B cell (primary cell): ENCODE measurements around the gene ETNPPL. TPM values are rescaled to one million over a fixed set of nuclear protein-coding genes. Genes with fewer than 3 reads are reported as not detected.

Experiments
- ATAC-seq: fragments of 200-7000 bp; cut with Tn5 transposase; one replicate; pipeline ENCODE4 v1.10.0; 2021; ENCODE audit warnings: low read depth, mild to moderate bottlenecking, moderate number of reproducible peaks, moderate library complexity
- CTCF ChIA-PET: fragments of 350-600 bp; sonication (Branson Sonifier 250); formaldehyde crosslinking; loops from one replicate; lab custom pipeline; 2021; ENCODE audit warnings: antibody characterized with exemption, inconsistent platforms; lab: Charles Lee
- POLR2A ChIA-PET: fragments of 350-600 bp; sonication (Branson Sonifier 250); formaldehyde crosslinking; loops from one replicate; lab custom pipeline; 2021; ENCODE audit warnings: antibody characterized with exemption; lab: Charles Lee
- DNase-seq: peaks from one replicate; pipeline ENCODE4 v3.0.0; 2013
- H2AFZ ChIP-seq: 2 replicates; pipeline ENCODE4 v1.6.1; 2012; ENCODE audit warnings: mild to moderate bottlenecking, low read depth, low read length; ENCODE audit not compliant: insufficient read depth, poor library complexity, severe bottlenecking
- H3K27ac ChIP-seq, 2 donors: 1 replicate in 1 of 2; 2 replicates in 1 of 2; pipeline ENCODE4 v1.5.1; 2012 to 2013; ENCODE audit warnings: low read length in 2 of 2, mild to moderate bottlenecking in 2 of 2, moderate library complexity in 1 of 2
- H3K27me3 ChIP-seq, 4 experiments: fragments of 200-600 bp in 1 of 4; sonication (generic) in 1 of 4; replicated peaks in 1 of 4; 1 replicate in 2 of 4; 2 replicates in 2 of 4; pipeline versions ENCODE4 v1.6.1 to v1.7.0; 2013 to 2016; ENCODE audit warnings: low read length in 3 of 4, mild to moderate bottlenecking in 2 of 4, mixed read lengths in 1 of 4, moderate library complexity in 1 of 4; ENCODE audit not compliant: insufficient read depth in 4 of 4, control insufficient read depth in 3 of 4; ENCODE audit errors: control extremely low read depth in 1 of 4
- H3K36me3 ChIP-seq, 2 experiments: replicated peaks in 1 of 2; 1 replicate in 1 of 2; 2 replicates in 1 of 2; pipeline versions ENCODE4 v1.6.1 to v1.7.1; 2013; ENCODE audit warnings: low read length in 1 of 2; ENCODE audit not compliant: insufficient read depth in 2 of 2, control insufficient read depth in 1 of 2; ENCODE audit errors: control extremely low read depth in 1 of 2, extremely low read depth in 1 of 2
- H3K4me1 ChIP-seq, 2 donors: fragments of 200-600 bp in 1 of 2; sonication (generic) in 1 of 2; 1 replicate in 1 of 2; 2 replicates in 1 of 2; pipeline versions ENCODE4 v1.5.1 to v1.6.1; 2013 to 2017; ENCODE audit warnings: low read length in 2 of 2; ENCODE audit not compliant: control insufficient read depth in 2 of 2, insufficient read depth in 2 of 2
- H3K4me2 ChIP-seq: replicated peaks from 2 replicates; pipeline ENCODE3; 2012; ENCODE audit warnings: mild to moderate bottlenecking, low read depth, low read length; ENCODE audit not compliant: poor library complexity, severe bottlenecking
- H3K4me3 ChIP-seq, 5 experiments: fragments of 200-600 bp in 1 of 5; sonication (generic) in 1 of 5; 1 replicate in 3 of 5; 2 replicates in 2 of 5; pipeline versions ENCODE4 v1.5.1 to v1.7.0; 2011 to 2016; ENCODE audit warnings: low read length in 4 of 5, mild to moderate bottlenecking in 4 of 5, low read depth in 2 of 5, control low read depth in 1 of 5, moderate library complexity in 1 of 5; ENCODE audit not compliant: insufficient read depth in 1 of 5; ENCODE audit errors: control extremely low read depth in 1 of 5, extremely low read depth in 1 of 5
- H3K79me2 ChIP-seq: fragments of 200-600 bp; sonication (generic); one replicate; pipeline ENCODE4 v1.6.0; 2016; ENCODE audit warnings: low read length; ENCODE audit not compliant: control insufficient read depth, insufficient read depth
- H3K9ac ChIP-seq: fragments of 200-600 bp; sonication (generic); 2 replicates; pipeline ENCODE4 v1.6.1; 2017; ENCODE audit warnings: mild to moderate bottlenecking, low read length, moderate library complexity
- H3K9me3 ChIP-seq, 3 donors: one replicate each; pipeline versions ENCODE4 v1.6.1 to v1.7.1; 2013; ENCODE audit warnings: low read length in 2 of 3; ENCODE audit not compliant: control insufficient read depth in 2 of 3, insufficient read depth in 1 of 3; ENCODE audit errors: control extremely low read depth in 1 of 3
- H4K20me1 ChIP-seq: 2 replicates; pipeline ENCODE4 v1.6.0; 2012; ENCODE audit warnings: mild to moderate bottlenecking, low read length; ENCODE audit not compliant: insufficient read depth, control insufficient read depth, poor library complexity, severe bottlenecking
- H3K27ac Mint-ChIP-seq: one replicate; pipeline ENCODE4 v1.8.0; 2021; ENCODE audit warnings: mixed read lengths
- H3K27me3 Mint-ChIP-seq: one replicate; pipeline ENCODE4 v1.8.0; 2021; ENCODE audit warnings: mixed read lengths
- H3K4me1 Mint-ChIP-seq: one replicate; pipeline ENCODE4 v1.8.0; 2021; ENCODE audit warnings: mixed read lengths
- H3K4me3 Mint-ChIP-seq: one replicate; pipeline ENCODE4 v1.8.0; 2021; ENCODE audit warnings: mixed read lengths
- H3K9me3 Mint-ChIP-seq: one replicate; pipeline ENCODE4 v1.8.0; 2022; ENCODE audit warnings: mixed read lengths; ENCODE audit not compliant: insufficient read depth
- CTCF ChIP-seq: fragments of 200-600 bp; IDR thresholded peaks from one replicate; pipeline ENCODE4 v1.8.0; 2022; ENCODE audit warnings: antibody characterized with exemption, mild to moderate bottlenecking
- EZH2 ChIP-seq: IDR thresholded peaks from 2 replicates; pipeline ENCODE4 v1.6.1; 2012; ENCODE audit warnings: borderline replicate concordance, low read depth, mild to moderate bottlenecking, moderate library complexity, low read length; ENCODE audit not compliant: insufficient read depth, poor library complexity, severe bottlenecking
- WGBS: methylation state at CpG from one replicate; pipeline ENCODE4 v1.1.5; 2013; ENCODE audit warnings: missing lambda C conversion rate; ENCODE audit not compliant: insufficient coverage; 5-methylcytosine and 5-hydroxymethylcytosine counted together
- intact Hi-C: fragments of 100-400 bp; cut with micrococcal nuclease; formaldehyde crosslinking; loops from one replicate; pipeline ENCODE4 v1.10.0; 2022
- polyA plus RNA-seq: library from polyadenylated mRNA; depleted of rRNA; stranded (reverse); fragments of >200 nt; gene quantifications from 2 replicates; pipeline ENCODE4 v1.2.3, GENCODE V29; 2012
- total RNA-seq, 2 donors: library from RNA; stranded (reverse); fragments of 120-200 nt in 1 of 2; gene quantifications; 1 replicate in 1 of 2; 2 replicates in 1 of 2; pipeline versions ENCODE4 v1.2.3 to v1.2.4, GENCODE V29; 2013 to 2022

Gene ETNPPL
- total and polyA plus RNA-seq, 2 donors (not counting 1 experiment from before 2014, with no cell fraction given): not detected

GRCh38 chr4:108799306-108799705 is 36.5 kb upstream of the ETNPPL start:
- no peak overlapping the region for H3K27ac ChIP-seq
- no peak for DNase-seq
- Mint-ChIP-seq H3K27me3 (peaks cover 4% of the 10 kb centered on the region), H3K4me1 (no peaks in the 10 kb centered on the region), H3K27ac (no peak overlapping the region), H3K4me3 (no peak overlapping the region), H3K9me3 (no peaks in the 10 kb centered on the region)
- H3K36me3 ChIP-seq: no peaks in the 10 kb centered on the region
- WGBS: 85% methylated on average over 5 of the region's 5 CpGs
- no peak overlapping the region for H2AFZ ChIP-seq
- ChIA-PET POLR2A (no interaction called here), CTCF (no interaction called here)
- no peak overlapping the region for H3K4me3 ChIP-seq
- no peak for TF ChIP-seq EZH2
- TF ChIP-seq CTCF: no peak
- H3K79me2 ChIP-seq: no peaks in the 10 kb centered on the region
- H4K20me1 ChIP-seq: no peaks in the 10 kb centered on the region
- intact Hi-C loops: no loop called here
- no peaks in the 10 kb centered on the region for H3K4me1 ChIP-seq
- no peak overlapping the region for H3K4me2 ChIP-seq
- H3K27me3 ChIP-seq: no peaks in the 10 kb centered on the region
- no peak for ATAC-seq
- H3K9ac ChIP-seq: no peak overlapping the region
- H3K9me3 ChIP-seq: no peaks in the 10 kb centered on the region

- Histone ChIP-seq H3K4me2 (no peak overlapping the region), H3K79me2 (no peaks in the 10 kb centered on the region), H3K9ac (no peak overlapping the region), H3K27me3 (no peaks in the 10 kb centered on the region), H3K4me3 (no peak overlapping the region), H3K36me3 (no peaks in the 10 kb centered on the region), H3K4me1 (no peaks in the 10 kb centered on the region), H3K9me3 (no peaks in the 10 kb centered on the region), H4K20me1 (no peaks in the 10 kb centered on the region), H2AFZ (no peak overlapping the region), H3K27ac (no peak overlapping the region)
- CTCF ChIA-PET: no interaction called here
- no peak for TF ChIP-seq CTCF
- TF ChIP-seq EZH2: no peak
- H3K27me3 Mint-ChIP-seq: peaks cover 6% of the 10 kb centered on the region
- POLR2A ChIA-PET: no interaction called here
- H3K9me3 Mint-ChIP-seq: no peaks in the 10 kb centered on the region
- H3K27ac Mint-ChIP-seq: no peak overlapping the region
- no CpG with 5 or more reads among the region's 3 CpGs for WGBS
- H3K4me3 Mint-ChIP-seq: no peak overlapping the region
- DNase-seq: no peak
- intact Hi-C loops: no loop called here
- no peak for ATAC-seq
- no peaks in the 10 kb centered on the region for H3K4me1 Mint-ChIP-seq
Measured at GRCh38 chr4:108796173-108796572, 33.3 kb upstream of the ETNPPL start.
